GM03348 (cell line): ENCODE measurements around the gene MIDN.

ENCODE experiments used
- DNase-seq: peaks from one replicate; pipeline ENCODE4 v3.0.0; 2012; ENCODE audit warnings: low spot score

MIDN gene

GRCh38 chr19:1220976-1221903 lies 27.1 kb upstream of the MIDN start:
- DNase-seq: peak; percentile 55

GRCh38 chr19:1221904-1222255 lies 26.5 kb upstream of the MIDN start:
- DNase-seq: no peak

- no peak for DNase-seq
Observed at GRCh38 chr19:1222394-1222793, 26.0 kb upstream of the MIDN start.

- DNase-seq: no peak
Observed at GRCh38 chr19:1223018-1223855, 25.1 kb upstream of the MIDN start.

GRCh38 chr19:1224047-1224825 lies 24.1 kb upstream of the MIDN start:
- no peak for DNase-seq

GRCh38 chr19:1224847-1225246 lies 23.5 kb upstream of the MIDN start:
- DNase-seq: no peak

GRCh38 chr19:1225440-1226226 lies 22.8 kb upstream of the MIDN start:
- no peak for DNase-seq

GRCh38 chr19:1226227-1226518 lies 22.2 kb upstream of the MIDN start:
- no peak for DNase-seq

- no peak for DNase-seq
Observed at GRCh38 chr19:1226522-1227303, 21.7 kb upstream of the MIDN start.

GRCh38 chr19:1227304-1228054 lies 20.9 kb upstream of the MIDN start:
- DNase-seq: no peak

GRCh38 chr19:1228161-1228957 lies 20.0 kb upstream of the MIDN start:
- no peak for DNase-seq

GRCh38 chr19:1229056-1229923 lies 19.1 kb upstream of the MIDN start:
- DNase-seq: no peak

- no peak for DNase-seq
Observed at GRCh38 chr19:1229924-1230782, 18.2 kb upstream of the MIDN start.

GRCh38 chr19:1230783-1231489 lies 17.4 kb upstream of the MIDN start:
- no peak for DNase-seq

GRCh38 chr19:1231729-1232637 lies 16.4 kb upstream of the MIDN start:
- DNase-seq: no peak

- DNase-seq: no peak
Observed at GRCh38 chr19:1232652-1233072, 15.7 kb upstream of the MIDN start.
